DND-41 (cell line): Measurements from ENCODE around the gene MAMSTR.

ENCODE experiments used
- ATAC-seq: fragments of 200-7000 bp; cut with Tn5 transposase; 3 replicates; pipeline ENCODE4 v1.9.1; 2021; ENCODE audit warnings: low read depth; ENCODE audit not compliant: insufficient read depth
- DNase-seq: peaks from one replicate; pipeline ENCODE4 v3.0.0-alpha.2; 2020
- H2AFZ ChIP-seq: 2 replicates; pipeline ENCODE4 v1.6.0; 2012; ENCODE audit warnings: low read depth, low read length
- H3K27ac ChIP-seq: 2 replicates; pipeline ENCODE4 v1.5.1; 2012; ENCODE audit warnings: low read length, inconsistent platforms
- H3K27me3 ChIP-seq: fragments of 200-600 bp; sonication (generic); 2 replicates; pipeline ENCODE4 v1.6.0; 2012; ENCODE audit warnings: low read length, mild to moderate bottlenecking, inconsistent platforms; ENCODE audit not compliant: insufficient read depth, poor library complexity
- H3K36me3 ChIP-seq: 2 replicates; pipeline ENCODE4 v1.5.1; 2012; ENCODE audit warnings: low read length, inconsistent platforms; ENCODE audit not compliant: insufficient read depth
- H3K4me1 ChIP-seq: 2 replicates; pipeline ENCODE4 v1.5.1; 2012; ENCODE audit warnings: mild to moderate bottlenecking, low read length; ENCODE audit not compliant: insufficient read depth
- H3K4me2 ChIP-seq: 2 replicates; pipeline ENCODE4 v1.6.0; 2012; ENCODE audit warnings: mild to moderate bottlenecking, moderate library complexity, low read length, inconsistent platforms; ENCODE audit not compliant: insufficient read depth
- H3K4me3 ChIP-seq, 2 experiments: fragments of 200-600 bp in 1 of 2; shearing (Covaris generic) in 1 of 2; 2 replicates each; pipeline ENCODE4 v1.5.1; 2012 to 2016; ENCODE audit warnings: inconsistent platforms in 2 of 2, low read length in 2 of 2, mild to moderate bottlenecking in 2 of 2, low read depth in 1 of 2, moderate library complexity in 1 of 2
- H3K79me2 ChIP-seq: 2 replicates; pipeline ENCODE4 v1.6.0; 2012; ENCODE audit warnings: low read length, inconsistent platforms; ENCODE audit not compliant: insufficient read depth
- H3K9ac ChIP-seq: 2 replicates; pipeline ENCODE4 v1.6.0; 2012; ENCODE audit warnings: low read depth, mild to moderate bottlenecking, inconsistent platforms, low read length, moderate library complexity
- H3K9me3 ChIP-seq: 2 replicates; pipeline ENCODE4 v1.5.1; 2012; ENCODE audit warnings: low read length, moderate library complexity, mild to moderate bottlenecking, inconsistent platforms; ENCODE audit not compliant: insufficient read depth, severe bottlenecking
- H4K20me1 ChIP-seq: 2 replicates; pipeline ENCODE4 v1.6.0; 2012; ENCODE audit warnings: low read length; ENCODE audit not compliant: insufficient read depth
- EZH2 ChIP-seq: IDR thresholded peaks from 3 replicates; pipeline ENCODE4 v1.6.1; 2012; ENCODE audit warnings: borderline replicate concordance, low read depth, mild to moderate bottlenecking, moderate library complexity, low read length, inconsistent platforms; ENCODE audit not compliant: severe bottlenecking
- TF ChIP-seq, protein P1 (sequence below): IDR thresholded peaks from 2 replicates; pipeline ENCODE4 v1.5.1; 2012; ENCODE audit warnings: borderline replicate concordance, low read length, moderate library complexity, mild to moderate bottlenecking; ENCODE audit not compliant: poor library complexity, severe bottlenecking; ENCODE audit errors: extremely low read depth

The MAMSTR gene

DNA sequence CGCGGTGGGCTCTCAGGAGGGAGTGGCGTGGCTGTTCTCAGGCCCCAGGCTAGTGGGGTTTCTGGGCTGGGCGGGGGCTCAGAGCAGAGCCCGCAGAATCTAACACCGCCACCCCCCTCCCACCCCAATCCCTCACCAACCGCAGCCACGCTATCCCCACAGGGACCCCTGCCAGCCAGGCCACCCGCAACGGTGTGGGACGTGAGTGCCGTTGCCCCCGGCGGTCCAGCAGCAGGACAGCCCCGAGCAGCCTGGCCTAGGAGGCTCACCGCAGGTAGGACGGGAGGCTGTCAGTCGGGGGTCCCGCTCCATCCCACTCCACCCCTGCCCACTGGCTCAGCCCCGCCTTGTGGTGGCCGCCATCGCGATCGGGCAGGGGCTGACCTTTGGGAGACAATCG, 46.5 kb downstream of the MAMSTR start, which contains the start of gene NTN5:
Gene NTN5 (minus strand): TSS at position 24 of the 400 bp plus-strand sequence. CDS start 2,031 bp downstream, outside the sequence.
- no peaks in the 10 kb centered on the region for H4K20me1 ChIP-seq
- ATAC-seq: no peak
- no peaks in the 10 kb centered on the region for H3K27me3 ChIP-seq
- no peaks in the 10 kb centered on the region for H3K36me3 ChIP-seq
- no peaks in the 10 kb centered on the region for H3K9me3 ChIP-seq
- no peak within 1 kb of the TSS for H3K4me3 ChIP-seq
- peaks cover 10% of the 10 kb centered on the region for H3K4me1 ChIP-seq
- TF ChIP-seq EZH2: no peak
- TF ChIP-seq, protein P1, sequence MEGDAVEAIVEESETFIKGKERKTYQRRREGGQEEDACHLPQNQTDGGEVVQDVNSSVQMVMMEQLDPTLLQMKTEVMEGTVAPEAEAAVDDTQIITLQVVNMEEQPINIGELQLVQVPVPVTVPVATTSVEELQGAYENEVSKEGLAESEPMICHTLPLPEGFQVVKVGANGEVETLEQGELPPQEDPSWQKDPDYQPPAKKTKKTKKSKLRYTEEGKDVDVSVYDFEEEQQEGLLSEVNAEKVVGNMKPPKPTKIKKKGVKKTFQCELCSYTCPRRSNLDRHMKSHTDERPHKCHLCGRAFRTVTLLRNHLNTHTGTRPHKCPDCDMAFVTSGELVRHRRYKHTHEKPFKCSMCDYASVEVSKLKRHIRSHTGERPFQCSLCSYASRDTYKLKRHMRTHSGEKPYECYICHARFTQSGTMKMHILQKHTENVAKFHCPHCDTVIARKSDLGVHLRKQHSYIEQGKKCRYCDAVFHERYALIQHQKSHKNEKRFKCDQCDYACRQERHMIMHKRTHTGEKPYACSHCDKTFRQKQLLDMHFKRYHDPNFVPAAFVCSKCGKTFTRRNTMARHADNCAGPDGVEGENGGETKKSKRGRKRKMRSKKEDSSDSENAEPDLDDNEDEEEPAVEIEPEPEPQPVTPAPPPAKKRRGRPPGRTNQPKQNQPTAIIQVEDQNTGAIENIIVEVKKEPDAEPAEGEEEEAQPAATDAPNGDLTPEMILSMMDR: no peak
- no peak within 1 kb of the TSS for H3K4me2 ChIP-seq
- no peak within 1 kb of the TSS for H2AFZ ChIP-seq
- H3K27ac ChIP-seq: no peak within 1 kb of the TSS
- DNase-seq: no peak
- H3K9ac ChIP-seq: no peak within 1 kb of the TSS
- H3K79me2 ChIP-seq: no peaks in the 10 kb centered on the region

DNA sequence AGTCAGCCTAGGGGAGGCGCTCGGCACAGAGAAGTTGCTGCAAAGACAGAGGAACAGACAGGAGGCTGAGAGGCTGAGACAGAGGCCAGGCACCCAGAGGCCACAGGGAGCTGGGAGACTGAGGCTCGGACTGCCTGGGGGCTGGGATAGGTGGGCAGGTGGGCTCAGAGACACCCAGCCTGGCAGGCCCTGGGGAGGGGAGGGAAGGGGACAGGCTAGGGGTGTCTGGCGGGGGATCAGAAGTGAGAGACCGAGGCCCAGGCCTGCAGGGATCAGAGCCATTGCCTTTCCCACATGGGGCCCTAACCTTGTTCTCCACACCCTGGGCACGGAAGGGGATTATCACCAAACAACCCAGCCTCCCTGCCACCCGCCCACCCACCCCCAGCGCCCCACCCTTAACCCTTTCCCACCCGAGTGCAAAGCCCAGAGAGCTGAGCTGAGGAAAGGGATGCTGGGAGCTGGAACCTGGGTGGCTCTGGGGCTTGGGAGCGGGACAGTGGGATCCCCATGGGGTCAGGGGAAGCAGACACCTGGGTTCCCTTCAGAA, 48.0 kb downstream of the MAMSTR start:
- no peak overlapping the region for H3K9ac ChIP-seq
- no peak for ATAC-seq

DNA sequence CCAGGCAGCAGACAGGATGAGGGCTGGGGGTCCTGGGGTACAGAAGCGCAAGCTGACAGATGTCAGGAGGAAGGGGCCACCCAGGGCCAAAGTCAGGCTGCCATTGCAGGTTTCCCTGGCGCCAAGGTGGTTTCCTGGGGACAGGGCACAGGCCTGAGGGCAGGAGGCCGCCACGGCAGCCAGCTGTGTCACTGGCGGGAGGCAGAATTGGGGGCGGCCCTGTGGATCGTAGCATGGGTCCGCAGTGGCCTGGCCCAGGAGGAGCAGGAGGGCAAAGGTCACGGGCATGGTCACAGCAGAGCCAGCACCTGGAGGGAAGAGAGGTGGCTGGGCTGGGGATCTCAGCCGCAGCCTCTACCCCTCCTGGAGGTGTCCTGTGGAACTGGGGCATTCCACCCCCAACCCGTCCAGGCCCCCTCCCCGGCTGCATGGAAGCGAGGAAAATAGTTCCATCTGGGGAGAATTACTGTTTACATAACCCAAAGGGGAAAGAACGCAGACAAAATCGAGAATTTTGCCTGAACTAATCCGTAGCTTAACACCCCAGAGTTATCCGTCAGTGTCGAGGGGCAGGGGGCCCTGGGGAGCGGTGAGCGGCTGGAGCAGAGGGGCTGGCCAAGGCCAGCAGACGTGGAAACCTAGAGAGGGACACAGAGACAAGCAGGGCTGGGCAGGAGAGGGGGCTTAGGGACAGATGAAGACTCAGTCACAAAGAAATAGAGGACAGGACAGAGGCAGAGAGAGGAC, 48.7 kb downstream of the MAMSTR start:
- Histone ChIP-seq H4K20me1 (no peaks in the 10 kb centered on the region), H3K36me3 (no peaks in the 10 kb centered on the region), H2AFZ (no peak overlapping the region), H3K4me1 (peaks cover 10% of the 10 kb centered on the region), H3K27me3 (no peaks in the 10 kb centered on the region), H3K27ac (no peak overlapping the region), H3K9ac (no peak overlapping the region), H3K79me2 (no peaks in the 10 kb centered on the region), H3K4me2 (no peak overlapping the region), H3K9me3 (no peaks in the 10 kb centered on the region), H3K4me3 (no peak overlapping the region)
- TF ChIP-seq, protein P1: no peak
- no peak for TF ChIP-seq EZH2
- ATAC-seq: no peak
- no peak for DNase-seq

More for the DNA sequence above, 48.0 kb downstream of the MAMSTR start:
- H3K79me2 ChIP-seq: no peaks in the 10 kb centered on the region
- no peak for DNase-seq
- no peak overlapping the region for H3K27ac ChIP-seq
- no peak overlapping the region for H3K4me2 ChIP-seq
- no peaks in the 10 kb centered on the region for H3K9me3 ChIP-seq
- no peak overlapping the region for H2AFZ ChIP-seq
- H4K20me1 ChIP-seq: no peaks in the 10 kb centered on the region
- H3K4me3 ChIP-seq: no peak overlapping the region
- peaks cover 10% of the 10 kb centered on the region for H3K4me1 ChIP-seq
- H3K27me3 ChIP-seq: no peaks in the 10 kb centered on the region
- H3K36me3 ChIP-seq: no peaks in the 10 kb centered on the region
- TF ChIP-seq EZH2: no peak
- TF ChIP-seq, protein P1: no peak
